HEK293 (cell line): ENCODE data around the gene HOXD12.

ENCODE experiments used
- CTCF ChIA-PET: fragments of 350-600 bp; formaldehyde crosslinking; extraction: SDS; loops from one replicate; lab custom pipeline; 2021; ENCODE audit warnings: antibody characterized with exemption; lab: Yijun Ruan, JAX
- POLR2A ChIA-PET: fragments of 300-600 bp; formaldehyde crosslinking; extraction: SDS; loops from one replicate; lab custom pipeline; 2020; ENCODE audit warnings: antibody characterized with exemption, inconsistent platforms; lab: Yijun Ruan, JAX
- H3K27ac ChIP-seq: fragments of 200-500 bp; sonication (Bioruptor generic); 2 replicates; pipeline ENCODE4 v1.5.1; 2014; ENCODE audit warnings: low read depth, low read length, control low read depth, inconsistent platforms; ENCODE audit errors: extremely low read depth
- H3K36me3 ChIP-seq, 2 experiments: fragments of 200-500 bp in 1 of 2; sonication (Bioruptor generic) in 1 of 2; 1 replicate in 1 of 2; 2 replicates in 1 of 2; pipeline ENCODE4 v1.5.1; 2014 to 2017; ENCODE audit warnings: inconsistent platforms in 2 of 2, low read length in 2 of 2; ENCODE audit not compliant: control insufficient read depth in 2 of 2, insufficient read depth in 1 of 2
- H3K4me1 ChIP-seq: fragments of 200-500 bp; sonication (Bioruptor generic); 2 replicates; pipeline ENCODE4 v1.5.1; 2014; ENCODE audit warnings: mild to moderate bottlenecking, low read length, inconsistent platforms; ENCODE audit not compliant: control insufficient read depth, insufficient read depth
- H3K4me3 ChIP-seq: 2 replicates; pipeline ENCODE4 v1.5.1; 2011; ENCODE audit warnings: low read depth, mild to moderate bottlenecking, control low read depth, low read length, moderate library complexity
- H3K9me3 ChIP-seq: fragments of 200-500 bp; sonication (Bioruptor generic); 2 replicates; pipeline ENCODE4 v1.5.1; 2014; ENCODE audit warnings: low read depth, low read length, inconsistent platforms; ENCODE audit not compliant: control insufficient read depth, insufficient read depth
- MZF1 ChIP-seq: fragments of 450-650 bp; formaldehyde crosslinking; IDR thresholded peaks from 2 replicates; pipeline ENCODE4 v1.5.1; 2017; ENCODE audit warnings: missing biosample characterization, missing genetic modification characterization, borderline replicate concordance
- PATZ1 ChIP-seq: fragments of 450-650 bp; formaldehyde crosslinking; IDR thresholded peaks from 2 replicates; pipeline ENCODE4 v1.5.1; 2016; ENCODE audit warnings: missing biosample characterization, missing genetic modification characterization
- RBAK ChIP-seq: fragments of 450-650 bp; formaldehyde crosslinking; IDR thresholded peaks from 2 replicates; pipeline ENCODE4 v1.5.1; 2016; ENCODE audit warnings: missing biosample characterization, missing genetic modification characterization
- SALL2 ChIP-seq: fragments of 450-650 bp; formaldehyde crosslinking; IDR thresholded peaks from 2 replicates; pipeline ENCODE4 v1.5.0; 2017; ENCODE audit warnings: missing biosample characterization, mild to moderate bottlenecking, missing genetic modification characterization, borderline replicate concordance
- YY1 ChIP-seq: fragments of 450-650 bp; formaldehyde crosslinking; IDR thresholded peaks from 2 replicates; pipeline ENCODE4 v1.5.1; 2018; ENCODE audit warnings: missing biosample characterization, missing genetic modification characterization
- ZBTB48 ChIP-seq: fragments of 450-650 bp; formaldehyde crosslinking; IDR thresholded peaks from 2 replicates; pipeline ENCODE4 v1.5.1; 2016; ENCODE audit warnings: missing biosample characterization, missing genetic modification characterization
- ZFP3 ChIP-seq: fragments of 450-650 bp; formaldehyde crosslinking; IDR thresholded peaks from 2 replicates; pipeline ENCODE4 v1.5.1; 2016; ENCODE audit warnings: low read depth, missing biosample characterization, missing genetic modification characterization
- ZFP69B ChIP-seq: fragments of 450-650 bp; formaldehyde crosslinking; IDR thresholded peaks from 2 replicates; pipeline ENCODE4 v1.5.1; 2016; ENCODE audit warnings: missing biosample characterization, missing genetic modification characterization
- ZNF157 ChIP-seq: fragments of 450-650 bp; formaldehyde crosslinking; IDR thresholded peaks from 2 replicates; pipeline ENCODE4 v1.5.1; 2016; ENCODE audit warnings: missing biosample characterization, missing genetic modification characterization
- ZNF202 ChIP-seq: fragments of 450-650 bp; formaldehyde crosslinking; IDR thresholded peaks from 2 replicates; pipeline ENCODE4 v1.5.1; 2016; ENCODE audit warnings: missing biosample characterization, missing genetic modification characterization, borderline replicate concordance
- ZNF211 ChIP-seq: fragments of 450-650 bp; formaldehyde crosslinking; IDR thresholded peaks from 2 replicates; pipeline ENCODE4 v1.5.1; 2016; ENCODE audit warnings: low read depth, missing biosample characterization, missing genetic modification characterization
- ZNF26 ChIP-seq: fragments of 450-650 bp; formaldehyde crosslinking; IDR thresholded peaks from 2 replicates; pipeline ENCODE4 v1.5.1; 2016; ENCODE audit warnings: missing biosample characterization, missing genetic modification characterization
- ZNF280C ChIP-seq: fragments of 450-650 bp; formaldehyde crosslinking; IDR thresholded peaks from 2 replicates; pipeline ENCODE4 v1.5.1; 2016; ENCODE audit warnings: missing biosample characterization, missing genetic modification characterization
- ZNF416 ChIP-seq: fragments of 450-650 bp; formaldehyde crosslinking; IDR thresholded peaks from 2 replicates; pipeline ENCODE4 v1.5.1; 2016; ENCODE audit warnings: missing biosample characterization, missing genetic modification characterization
- ZNF707 ChIP-seq: fragments of 450-650 bp; formaldehyde crosslinking; IDR thresholded peaks from 2 replicates; pipeline ENCODE4 v1.5.1; 2016; ENCODE audit warnings: missing biosample characterization, missing genetic modification characterization
- ZNF791 ChIP-seq: fragments of 450-650 bp; formaldehyde crosslinking; IDR thresholded peaks from 2 replicates; pipeline ENCODE4 v1.5.1; 2016; ENCODE audit warnings: missing biosample characterization, missing genetic modification characterization
- ZSCAN23 ChIP-seq: fragments of 450-650 bp; formaldehyde crosslinking; IDR thresholded peaks from 2 replicates; pipeline ENCODE4 v1.5.1; 2016; ENCODE audit warnings: missing biosample characterization, missing genetic modification characterization
- TF ChIP-seq, protein P1 (sequence below): fragments of 450-650 bp; formaldehyde crosslinking; IDR thresholded peaks from 2 replicates; pipeline ENCODE4 v1.5.1; 2016; ENCODE audit warnings: missing biosample characterization, missing genetic modification characterization
- TF ChIP-seq, protein P2 (sequence below): fragments of 450-650 bp; formaldehyde crosslinking; IDR thresholded peaks from 2 replicates; pipeline ENCODE4 v1.5.1; 2016; ENCODE audit warnings: missing biosample characterization, missing genetic modification characterization
- TF ChIP-seq, protein P3 (sequence below): fragments of 450-650 bp; formaldehyde crosslinking; IDR thresholded peaks from 2 replicates; pipeline ENCODE4; 2016; ENCODE audit warnings: missing biosample characterization, missing genetic modification characterization
- TF ChIP-seq, protein P4 (sequence below): fragments of 450-650 bp; formaldehyde crosslinking; IDR thresholded peaks from 2 replicates; pipeline ENCODE4 v1.5.1; 2016; ENCODE audit warnings: missing biosample characterization, missing genetic modification characterization, borderline replicate concordance

HOXD12 gene

DNA sequence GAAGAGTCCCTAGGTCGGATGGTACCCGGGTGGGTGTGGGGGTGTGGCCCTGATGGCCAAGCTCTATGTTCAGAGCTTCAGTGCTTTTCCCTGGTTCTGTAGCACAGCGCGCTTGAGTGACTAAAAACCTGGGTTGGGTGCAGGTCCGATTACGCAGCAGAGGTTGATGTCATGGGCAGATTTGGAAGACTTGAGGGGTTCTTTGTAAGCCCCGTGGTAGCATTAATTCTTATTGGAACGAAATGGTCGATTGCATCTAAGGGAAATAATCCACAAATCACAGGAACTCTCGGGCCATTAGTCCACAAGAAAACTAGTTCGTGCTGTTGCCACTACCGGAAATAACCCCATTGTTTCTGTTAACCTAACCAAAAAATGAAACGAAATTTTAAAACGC, 38.9 kb downstream of the HOXD12 start (continued):
- TF ChIP-seq PATZ1 (tag by site-specific recombination) = no peak
- no peak for TF ChIP-seq YY1
- no peak for TF ChIP-seq ZNF707 (tag by site-specific recombination)

DNA sequence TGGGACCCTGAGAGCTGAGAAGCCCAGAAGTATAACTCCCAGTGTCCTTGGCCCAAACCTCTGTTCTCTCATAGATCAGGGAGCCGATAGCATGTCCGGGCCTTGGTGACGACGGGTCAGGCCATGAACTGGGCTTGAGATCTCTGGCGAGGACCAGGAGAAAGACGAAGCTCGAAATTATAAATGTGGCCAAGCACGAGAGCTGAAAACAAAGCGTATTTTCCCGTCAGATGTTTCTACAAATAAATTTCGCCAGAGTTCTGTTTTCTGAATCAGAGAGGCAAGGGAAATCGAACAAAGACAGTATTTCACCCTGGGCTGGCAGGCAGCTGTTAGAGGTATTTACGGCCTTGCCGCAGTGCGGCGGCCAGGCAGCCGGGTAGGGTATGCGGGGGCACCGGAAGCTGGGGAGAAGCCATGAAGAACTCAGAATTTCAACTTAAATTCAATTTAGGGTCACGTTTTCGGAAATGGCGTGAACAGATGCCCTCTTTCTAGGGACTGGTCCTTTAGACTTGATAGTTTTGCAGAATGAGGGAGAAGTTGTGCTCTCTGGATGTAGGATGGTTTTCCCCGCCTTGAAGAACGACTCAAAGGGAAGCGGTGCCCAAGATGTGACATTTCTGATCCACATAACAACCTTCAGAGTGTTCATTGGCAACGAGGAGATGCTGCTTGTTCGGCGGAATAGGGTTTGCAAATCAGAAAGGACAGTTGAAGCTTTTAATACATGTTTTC, 39.5 kb downstream of the HOXD12 start:
- Histone ChIP-seq H3K9me3 (no peaks in the 10 kb centered on the region), H3K36me3 (no peaks in the 10 kb centered on the region), H3K4me3 (no peak overlapping the region), H3K4me1 (peaks cover 13% of the 10 kb centered on the region), H3K27ac (no peak overlapping the region)
- POLR2A ChIA-PET = interaction anchor here (1.3 to 1.5 kb wide), 2 partner anchors 17 to 316 kb away, joined by 3 read pairs; no protein-coding TSS in a partner anchor
- CTCF ChIA-PET = interaction anchor here (0.6 to 7.5 kb wide), 19 partner anchors 11 to 1009 kb away, joined by 3 to 104 read pairs (median 7); partner anchors contain the start of gene HOXD4
- TF ChIP-seq ZNF202 = no peak
- TF ChIP-seq ZNF211 (tag by site-specific recombination) = no peak
- TF ChIP-seq ZNF791 (tag by site-specific recombination) = no peak
- TF ChIP-seq, protein P1, sequence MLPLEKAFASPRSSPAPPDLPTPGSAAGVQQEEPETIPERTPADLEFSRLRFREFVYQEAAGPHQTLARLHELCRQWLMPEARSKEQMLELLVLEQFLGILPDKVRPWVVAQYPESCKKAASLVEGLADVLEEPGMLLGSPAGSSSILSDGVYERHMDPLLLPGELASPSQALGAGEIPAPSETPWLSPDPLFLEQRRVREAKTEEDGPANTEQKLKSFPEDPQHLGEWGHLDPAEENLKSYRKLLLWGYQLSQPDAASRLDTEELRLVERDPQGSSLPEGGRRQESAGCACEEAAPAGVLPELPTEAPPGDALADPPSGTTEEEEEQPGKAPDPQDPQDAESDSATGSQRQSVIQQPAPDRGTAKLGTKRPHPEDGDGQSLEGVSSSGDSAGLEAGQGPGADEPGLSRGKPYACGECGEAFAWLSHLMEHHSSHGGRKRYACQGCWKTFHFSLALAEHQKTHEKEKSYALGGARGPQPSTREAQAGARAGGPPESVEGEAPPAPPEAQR (tag by site-specific recombination) = no peak
- TF ChIP-seq ZSCAN23 = no peak
- TF ChIP-seq, protein P2, sequence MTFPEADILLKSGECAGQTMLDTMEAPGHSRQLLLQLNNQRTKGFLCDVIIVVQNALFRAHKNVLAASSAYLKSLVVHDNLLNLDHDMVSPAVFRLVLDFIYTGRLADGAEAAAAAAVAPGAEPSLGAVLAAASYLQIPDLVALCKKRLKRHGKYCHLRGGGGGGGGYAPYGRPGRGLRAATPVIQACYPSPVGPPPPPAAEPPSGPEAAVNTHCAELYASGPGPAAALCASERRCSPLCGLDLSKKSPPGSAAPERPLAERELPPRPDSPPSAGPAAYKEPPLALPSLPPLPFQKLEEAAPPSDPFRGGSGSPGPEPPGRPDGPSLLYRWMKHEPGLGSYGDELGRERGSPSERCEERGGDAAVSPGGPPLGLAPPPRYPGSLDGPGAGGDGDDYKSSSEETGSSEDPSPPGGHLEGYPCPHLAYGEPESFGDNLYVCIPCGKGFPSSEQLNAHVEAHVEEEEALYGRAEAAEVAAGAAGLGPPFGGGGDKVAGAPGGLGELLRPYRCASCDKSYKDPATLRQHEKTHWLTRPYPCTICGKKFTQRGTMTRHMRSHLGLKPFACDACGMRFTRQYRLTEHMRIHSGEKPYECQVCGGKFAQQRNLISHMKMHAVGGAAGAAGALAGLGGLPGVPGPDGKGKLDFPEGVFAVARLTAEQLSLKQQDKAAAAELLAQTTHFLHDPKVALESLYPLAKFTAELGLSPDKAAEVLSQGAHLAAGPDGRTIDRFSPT (tag by site-specific recombination) = no peak
- TF ChIP-seq ZFP69B (tag by site-specific recombination) = no peak
- TF ChIP-seq ZNF280C (tag by site-specific recombination) = no peak
- TF ChIP-seq, protein P3, sequence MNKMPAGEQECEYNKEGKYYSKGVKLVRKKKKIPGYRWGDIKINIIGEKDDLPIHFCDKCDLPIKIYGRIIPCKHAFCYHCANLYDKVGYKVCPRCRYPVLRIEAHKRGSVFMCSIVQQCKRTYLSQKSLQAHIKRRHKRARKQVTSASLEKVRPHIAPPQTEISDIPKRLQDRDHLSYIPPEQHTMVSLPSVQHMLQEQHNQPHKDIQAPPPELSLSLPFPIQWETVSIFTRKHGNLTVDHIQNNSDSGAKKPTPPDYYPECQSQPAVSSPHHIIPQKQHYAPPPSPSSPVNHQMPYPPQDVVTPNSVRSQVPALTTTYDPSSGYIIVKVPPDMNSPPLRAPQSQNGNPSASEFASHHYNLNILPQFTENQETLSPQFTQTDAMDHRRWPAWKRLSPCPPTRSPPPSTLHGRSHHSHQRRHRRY = no peak
- TF ChIP-seq ZBTB48 (tag by site-specific recombination) = no peak
- TF ChIP-seq, protein P4, sequence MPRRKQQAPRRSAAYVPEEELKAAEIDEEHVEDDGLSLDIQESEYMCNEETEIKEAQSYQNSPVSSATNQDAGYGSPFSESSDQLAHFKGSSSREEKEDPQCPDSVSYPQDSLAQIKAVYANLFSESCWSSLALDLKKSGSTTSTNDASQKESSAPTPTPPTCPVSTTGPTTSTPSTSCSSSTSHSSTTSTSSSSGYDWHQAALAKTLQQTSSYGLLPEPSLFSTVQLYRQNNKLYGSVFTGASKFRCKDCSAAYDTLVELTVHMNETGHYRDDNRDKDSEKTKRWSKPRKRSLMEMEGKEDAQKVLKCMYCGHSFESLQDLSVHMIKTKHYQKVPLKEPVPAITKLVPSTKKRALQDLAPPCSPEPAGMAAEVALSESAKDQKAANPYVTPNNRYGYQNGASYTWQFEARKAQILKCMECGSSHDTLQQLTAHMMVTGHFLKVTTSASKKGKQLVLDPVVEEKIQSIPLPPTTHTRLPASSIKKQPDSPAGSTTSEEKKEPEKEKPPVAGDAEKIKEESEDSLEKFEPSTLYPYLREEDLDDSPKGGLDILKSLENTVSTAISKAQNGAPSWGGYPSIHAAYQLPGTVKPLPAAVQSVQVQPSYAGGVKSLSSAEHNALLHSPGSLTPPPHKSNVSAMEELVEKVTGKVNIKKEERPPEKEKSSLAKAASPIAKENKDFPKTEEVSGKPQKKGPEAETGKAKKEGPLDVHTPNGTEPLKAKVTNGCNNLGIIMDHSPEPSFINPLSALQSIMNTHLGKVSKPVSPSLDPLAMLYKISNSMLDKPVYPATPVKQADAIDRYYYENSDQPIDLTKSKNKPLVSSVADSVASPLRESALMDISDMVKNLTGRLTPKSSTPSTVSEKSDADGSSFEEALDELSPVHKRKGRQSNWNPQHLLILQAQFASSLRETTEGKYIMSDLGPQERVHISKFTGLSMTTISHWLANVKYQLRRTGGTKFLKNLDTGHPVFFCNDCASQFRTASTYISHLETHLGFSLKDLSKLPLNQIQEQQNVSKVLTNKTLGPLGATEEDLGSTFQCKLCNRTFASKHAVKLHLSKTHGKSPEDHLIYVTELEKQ (tag by site-specific recombination) = no peak
- TF ChIP-seq ZFP3 (tag by site-specific recombination) = no peak
- TF ChIP-seq ZNF157 (tag by site-specific recombination) = no peak
- TF ChIP-seq RBAK (tag by site-specific recombination) = no peak
- TF ChIP-seq ZNF416 (tag by site-specific recombination) = no peak
- TF ChIP-seq ZNF26 (tag by site-specific recombination) = no peak
- no peak for TF ChIP-seq MZF1 (tag by site-specific recombination)
- no peak for TF ChIP-seq SALL2
